Measurements from ENCODE around the gene MEGF6. TPM values are rescaled to one million over a fixed set of nuclear protein-coding genes. Genes with fewer than 3 reads are reported as not detected.

Gene MEGF6
- total and polyA plus RNA-seq, 2 of the 8 experiments (the other 6 are each of a cell fraction or from before 2014, with no cell fraction given): 4.1 to 14.8 TPM

- Histone ChIP-seq H3K79me2 (ENCODE audit: control insufficient read depth in 1 of 2, insufficient read depth in 2 of 2, low read length in 2 of 2) (no peaks in the 10 kb centered on the region), H2BK20ac (ENCODE audit: low read length) (no peak overlapping the region), H3K4me3 (ENCODE audit: extremely low read depth in 1 of 4, insufficient read depth in 2 of 4, low read depth in 3 of 4, low read length in 4 of 4) (no peak overlapping the region), H3K36me3 (ENCODE audit: control insufficient read depth in 2 of 4, insufficient read depth in 4 of 4, low read length in 3 of 4) (no peaks in the 10 kb centered on the region), H3K79me1 (ENCODE audit: low read depth, low read length) (no peaks in the 10 kb centered on the region), H3K9me3 (ENCODE audit: insufficient read depth in 2 of 2, low read depth in 1 of 2, low read length in 1 of 2) (no peaks in the 10 kb centered on the region), H4K20me1 (replicated peaks in 1 of 2; ENCODE audit: control insufficient read depth in 1 of 2, insufficient read depth in 2 of 2, low read length in 2 of 2) (peaks cover 5 to 12% of the 10 kb centered on the region in 2 experiments), H4K8ac (ENCODE audit: extremely low read depth, insufficient read depth, low read length) (no peak overlapping the region), H3K23me2 (ENCODE audit: low read depth, low read length) (no peaks in the 10 kb centered on the region), H3K4ac (replicated peaks; ENCODE audit: insufficient read length, low read depth, low read length) (no peak overlapping the region), H4K91ac (replicated peaks; ENCODE audit: insufficient read length, low read length) (no peak overlapping the region), H3K27me3 (replicated peaks in 1 of 4; ENCODE audit: control insufficient read depth in 3 of 4, extremely low read depth in 1 of 4, insufficient read depth in 3 of 4, low read length in 3 of 4) (peaks cover 0 to 11% (median 1%) of the 10 kb centered on the region in 4 experiments; a peak in 2 of 7 replicates), H3K9ac (replicated peaks in 1 of 4; ENCODE audit: extremely low read depth in 1 of 4, low read depth in 3 of 4, low read length in 3 of 4) (no peak overlapping the region), H2AFZ (ENCODE audit: low read length) (no peak overlapping the region), H3K23ac (ENCODE audit: insufficient read length) (no peak overlapping the region), H2BK15ac (ENCODE audit: low read length) (no peak overlapping the region), H3K18ac (ENCODE audit: extremely low read depth, low read length) (no peak overlapping the region), H3K27ac (ENCODE audit: low read depth, low read length) (no peak overlapping the region), H3K56ac (replicated peaks; ENCODE audit: insufficient read length, low read depth, low read length) (no peak overlapping the region), H3K14ac (ENCODE audit: insufficient read length) (no peak overlapping the region), H4K5ac (ENCODE audit: insufficient read length, low read depth, low read length) (no peak overlapping the region), H2AK5ac (ENCODE audit: low read depth, low read length) (no peak overlapping the region), H3K4me1 (replicated peaks in 1 of 4; ENCODE audit: control insufficient read depth in 3 of 4, insufficient read depth in 4 of 4, low read length in 3 of 4) (peaks cover 0 to 15% (median 3%) of the 10 kb centered on the region in 4 experiments; a peak in 5 of 7 replicates), H2BK12ac (ENCODE audit: low read depth, low read length) (no peak overlapping the region), H3K4me2 (ENCODE audit: insufficient read depth in 1 of 2, low read depth in 2 of 2, low read length in 2 of 2) (no peak overlapping the region), H2BK120ac (replicated peaks; ENCODE audit: low read depth, low read length) (no peak overlapping the region), H2BK5ac (ENCODE audit: low read depth, low read length) (no peak overlapping the region)
- WGBS, 2 experiments (ENCODE audit: extremely low coverage in 1 of 2, insufficient coverage in 1 of 2, insufficient read length in 1 of 2, insufficient replicate concordance in 2 of 2, low coverage in 1 of 2, low lambda C conversion rate in 2 of 2, missing lambda C conversion rate in 1 of 2): 94% methylated on average over 13 of the region's 13 CpGs; no CpG with 5 or more reads in 1 of the 2 experiments
- POLR2A ChIA-PET (ENCODE audit: partially characterized antibody): interaction anchor here (0.9 kb wide), 1 partner anchor 9 kb away, joined by 3 read pairs; no protein-coding TSS in a partner anchor
- CTCF ChIA-PET (ENCODE audit: partially characterized antibody): interaction anchor here (1.3 to 2.5 kb wide), 8 partner anchors 22 to 88 kb away, joined by 3 to 8 read pairs (median 5); no protein-coding TSS in a partner anchor
- no peak for FAIRE-seq
- DNase-seq (ENCODE audit: low read depth in 1 of 2, low spot score in 2 of 2): no peak
- TF ChIP-seq SP4 (IDR thresholded peaks at IDR 0.05; ENCODE audit: low read length) (no peak), POU5F1 (IDR thresholded peaks at IDR 0.05; ENCODE audit: low read depth, low read length) (no peak), CREB1 (IDR thresholded peaks at IDR 0.05) (no peak), YY1 (IDR thresholded peaks at IDR 0.05; ENCODE audit: low read depth, low read length) (no peak), TEAD4 (IDR thresholded peaks at IDR 0.05; ENCODE audit: low read depth, low read length) (no peak), RXRA (IDR thresholded peaks at IDR 0.05; ENCODE audit: insufficient read depth, low read depth, low read length) (no peak), CEBPB (IDR thresholded peaks at IDR 0.05; ENCODE audit: low read depth, low read length) (no peak)
Measured at GRCh38 chr1:3540876-3541275, 70.4 kb downstream of the MEGF6 start.

All from H1 (cell line).